ENCODE data around the gene FRMD5.

Gene FRMD5

DNA sequence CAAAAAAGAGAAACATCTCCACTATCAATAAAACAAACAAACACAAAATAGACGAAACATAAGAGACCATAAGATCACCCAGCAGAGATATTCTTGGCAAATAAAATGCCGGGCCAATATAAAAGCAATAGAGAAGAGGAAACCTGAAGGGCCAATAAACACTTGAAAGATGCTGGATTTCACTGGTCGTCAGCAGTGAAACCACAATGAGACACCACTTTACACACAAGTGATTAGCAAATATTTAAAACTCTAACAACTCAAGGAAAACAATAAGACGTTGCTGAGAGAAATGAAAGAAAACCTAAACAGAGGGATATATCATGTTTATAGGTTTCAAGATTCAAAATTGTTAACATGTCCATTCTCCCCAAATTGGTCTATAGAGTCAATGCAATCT lies 219.7 kb downstream of the FRMD5 start:
- Mint-ChIP-seq H3K27ac (no peak overlapping the region), H3K27me3 (peaks cover 10% of the 10 kb centered on the region), H3K4me1 (peaks cover 37% of the 10 kb centered on the region), H3K9me3 (peaks cover 4% of the 10 kb centered on the region), H3K4me3 (no peak overlapping the region), H3K36me3 (ENCODE audit: low read depth) (peaks cover 5% of the 10 kb centered on the region)
- DNase-seq = no peak
- ATAC-seq = no peak

GRCh38 chr15:43974852-43975251 lies 220.2 kb downstream of the FRMD5 start:
- Mint-ChIP-seq H3K4me3 (no peak overlapping the region), H3K9me3 (peaks cover 4% of the 10 kb centered on the region), H3K36me3 (ENCODE audit: low read depth) (peaks cover 5% of the 10 kb centered on the region), H3K4me1 (peaks cover 34% of the 10 kb centered on the region), H3K27ac (no peak overlapping the region), H3K27me3 (peaks cover 9% of the 10 kb centered on the region)
- ATAC-seq (no peak), DNase-seq (no peak)

DNA sequence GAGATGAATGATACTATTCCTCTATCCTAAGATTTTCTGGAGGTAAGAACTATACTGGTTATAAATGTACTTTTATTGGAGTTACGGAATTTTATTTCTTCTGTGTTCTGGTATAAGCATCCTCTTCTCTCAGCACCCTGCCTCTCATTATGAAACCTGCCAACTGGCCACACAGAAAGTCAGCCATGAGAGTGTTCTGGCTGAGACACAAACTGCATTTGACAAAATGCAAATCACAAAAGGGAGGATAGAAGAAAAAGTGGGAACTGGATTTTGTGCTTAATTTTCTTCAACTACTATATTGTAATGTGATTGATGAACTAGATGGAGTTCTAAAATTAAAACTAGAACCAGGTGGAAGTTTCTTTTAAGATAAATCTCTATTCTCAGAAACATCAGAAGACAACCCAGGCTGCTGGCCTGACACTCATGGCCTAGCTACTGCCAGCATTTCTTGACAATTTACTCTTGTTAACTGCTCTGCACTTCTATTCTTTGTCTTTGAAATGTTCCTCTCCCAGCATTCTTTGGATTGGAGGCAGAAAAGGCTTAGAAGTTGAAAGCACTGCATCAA lies 225.2 kb downstream of the FRMD5 start:
- no peaks in the 10 kb centered on the region for H3K36me3 Mint-ChIP-seq (ENCODE audit: low read depth)
- H3K27me3 Mint-ChIP-seq = peaks cover 11% of the 10 kb centered on the region
- peaks cover 5% of the 10 kb centered on the region for H3K4me1 Mint-ChIP-seq
- no peak overlapping the region for H3K27ac Mint-ChIP-seq
- H3K4me3 Mint-ChIP-seq = no peak overlapping the region
- H3K9me3 Mint-ChIP-seq = no peaks in the 10 kb centered on the region
- no peak for DNase-seq
- ATAC-seq = no peak

DNA sequence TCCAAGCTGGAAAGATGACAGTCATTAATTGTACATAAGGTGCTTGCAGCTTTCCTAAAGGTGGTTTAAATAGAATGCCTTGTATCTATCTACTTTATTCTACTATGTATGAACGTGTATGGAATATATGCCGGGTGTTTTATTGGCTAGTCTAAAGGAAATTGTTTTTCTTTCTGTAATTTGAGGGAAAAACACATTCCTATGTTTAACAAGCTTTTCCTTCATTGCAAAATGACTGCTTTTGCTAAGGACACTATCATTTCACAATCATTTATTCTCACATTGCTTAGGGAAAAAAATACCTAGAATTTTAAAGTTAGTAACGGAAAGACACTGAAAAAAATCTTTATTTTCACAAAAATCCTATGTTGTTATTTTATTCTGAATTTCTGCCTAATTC lies 226.5 kb downstream of the FRMD5 start:
- Mint-ChIP-seq H3K4me1 (no peaks in the 10 kb centered on the region), H3K27me3 (peaks cover 15% of the 10 kb centered on the region), H3K36me3 (ENCODE audit: low read depth) (no peaks in the 10 kb centered on the region), H3K27ac (no peak overlapping the region), H3K4me3 (no peak overlapping the region), H3K9me3 (no peaks in the 10 kb centered on the region)
- ATAC-seq (no peak), DNase-seq (no peak)

- no peaks in the 10 kb centered on the region for H3K36me3 Mint-ChIP-seq (ENCODE audit: low read depth)
- ATAC-seq (no peak), DNase-seq (no peak)
Measured at GRCh38 chr15:43966646-43967045, 228.4 kb downstream of the FRMD5 start.

DNA sequence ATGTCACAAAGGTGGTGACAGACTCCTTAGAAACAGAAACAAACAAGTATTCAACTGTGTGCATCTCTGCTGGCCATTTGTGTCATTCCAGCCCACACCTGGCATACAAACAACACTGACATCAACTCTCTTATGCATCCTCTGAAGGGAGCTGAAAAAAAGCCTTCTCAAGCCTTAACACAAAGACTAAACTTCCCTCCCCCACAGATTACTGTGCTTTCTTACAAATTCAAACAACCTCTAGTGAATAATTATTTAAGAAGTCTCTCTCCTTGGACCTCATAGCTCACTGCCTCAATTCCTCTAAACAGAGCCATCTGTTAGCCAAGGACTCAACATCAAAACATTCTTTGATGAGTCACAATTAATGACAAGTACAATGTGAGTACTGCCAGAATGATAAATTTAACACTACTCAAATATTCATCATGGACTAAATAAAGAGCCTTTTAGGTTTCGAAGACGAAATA lies 236.2 kb downstream of the FRMD5 start:
- DNase-seq (no peak), ATAC-seq (no peak)
- Mint-ChIP-seq H3K27me3 (peaks cover 36% of the 10 kb centered on the region), H3K9me3 (no peaks in the 10 kb centered on the region), H3K4me1 (peaks cover 30% of the 10 kb centered on the region), H3K4me3 (no peak overlapping the region), H3K27ac (no peak overlapping the region), H3K36me3 (ENCODE audit: low read depth) (no peaks in the 10 kb centered on the region)

More at GRCh38 chr15:43966646-43967045, 228.4 kb downstream of the FRMD5 start:
- no peaks in the 10 kb centered on the region for H3K9me3 Mint-ChIP-seq
- no peak overlapping the region for H3K4me3 Mint-ChIP-seq
- H3K27ac Mint-ChIP-seq = no peak overlapping the region
- no peaks in the 10 kb centered on the region for H3K4me1 Mint-ChIP-seq
- peaks cover 15% of the 10 kb centered on the region for H3K27me3 Mint-ChIP-seq

DNA sequence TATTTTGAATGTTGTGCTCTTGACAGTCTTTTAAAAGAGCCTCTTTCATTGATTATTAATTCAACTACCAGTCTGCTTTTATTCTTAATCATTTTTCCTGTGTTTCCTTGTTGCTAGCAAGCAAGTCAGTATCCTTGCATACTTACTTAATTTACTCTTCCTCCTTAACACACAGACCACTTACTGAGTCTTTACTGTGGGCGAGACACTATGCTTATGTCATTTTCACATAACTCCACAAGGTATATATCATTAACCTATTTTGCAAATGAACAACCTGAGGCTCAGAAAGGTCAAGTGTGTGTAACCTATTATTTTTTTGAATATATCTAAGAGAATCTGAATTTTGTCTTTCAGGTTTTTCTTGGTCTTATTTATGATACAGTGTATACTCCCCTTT lies 237.3 kb downstream of the FRMD5 start:
- DNase-seq (no peak), ATAC-seq (no peak)
- no peak overlapping the region for H3K4me3 Mint-ChIP-seq
- H3K36me3 Mint-ChIP-seq (ENCODE audit: low read depth) = no peaks in the 10 kb centered on the region
- H3K27ac Mint-ChIP-seq = peak overlapping the region; percentile 66
- peaks cover 33% of the 10 kb centered on the region for H3K27me3 Mint-ChIP-seq
- H3K9me3 Mint-ChIP-seq = no peaks in the 10 kb centered on the region
- peaks cover 42% of the 10 kb centered on the region for H3K4me1 Mint-ChIP-seq

DNA sequence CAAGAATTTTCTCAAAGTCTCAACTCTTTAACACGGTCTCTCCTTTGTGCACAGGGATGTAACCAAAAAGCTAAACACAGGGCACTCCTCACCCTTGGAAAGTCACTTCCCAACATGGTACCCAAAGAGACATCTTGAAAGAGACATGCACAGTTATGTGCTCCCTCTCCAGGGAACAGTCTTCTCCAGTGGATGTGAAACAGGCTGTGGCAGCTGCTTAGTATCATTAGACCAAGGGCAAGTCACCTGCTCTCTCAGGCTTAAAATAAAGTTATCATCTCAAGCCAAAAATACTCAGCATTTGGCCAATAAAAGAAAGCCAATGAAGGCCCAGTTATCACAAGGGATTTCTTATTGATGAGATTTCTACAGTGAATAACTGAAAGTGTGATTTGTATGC lies 239.9 kb downstream of the FRMD5 start:
- peak overlapping the region; percentile 62 for H3K27ac Mint-ChIP-seq
- H3K36me3 Mint-ChIP-seq (ENCODE audit: low read depth) = no peaks in the 10 kb centered on the region
- no peak overlapping the region for H3K4me3 Mint-ChIP-seq
- H3K27me3 Mint-ChIP-seq = peaks cover 24% of the 10 kb centered on the region
- DNase-seq (no peak), ATAC-seq (no peak)
- H3K4me1 Mint-ChIP-seq = peaks cover 54% of the 10 kb centered on the region
- H3K9me3 Mint-ChIP-seq = no peaks in the 10 kb centered on the region

DNA sequence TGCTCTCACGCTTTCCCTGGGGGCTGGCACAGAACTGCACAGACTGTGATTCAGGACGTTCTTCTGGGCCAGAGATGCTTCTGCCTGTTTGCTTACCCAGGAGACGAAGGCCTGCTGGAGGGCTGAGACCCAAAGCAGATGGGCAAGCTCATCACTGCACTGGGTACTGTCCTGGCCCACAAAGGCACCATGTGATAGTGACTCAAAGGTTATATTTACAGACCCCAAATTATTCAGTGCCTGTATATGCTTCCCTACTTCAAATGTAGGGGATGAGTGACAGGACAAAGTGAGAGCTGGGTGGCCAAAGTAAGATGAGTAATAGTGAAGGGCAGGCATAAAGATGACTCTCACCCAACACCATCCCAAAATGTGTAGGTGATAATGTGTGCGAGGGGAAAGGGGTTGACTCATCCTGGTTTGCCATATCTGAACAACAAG lies 240.9 kb downstream of the FRMD5 start:
- peak; percentile 94 for ATAC-seq

GRCh38 chr15:43953402-43953801 lies 241.7 kb downstream of the FRMD5 start:
- ATAC-seq (no peak), DNase-seq (no peak)
- H3K4me3 Mint-ChIP-seq = no peak overlapping the region
- H3K4me1 Mint-ChIP-seq = peaks cover 65% of the 10 kb centered on the region
- peaks cover 13% of the 10 kb centered on the region for H3K27me3 Mint-ChIP-seq
- peak overlapping the region; percentile 87 for H3K27ac Mint-ChIP-seq
- H3K9me3 Mint-ChIP-seq = no peaks in the 10 kb centered on the region
- no peaks in the 10 kb centered on the region for H3K36me3 Mint-ChIP-seq (ENCODE audit: low read depth)

More for the DNA sequence above, 240.9 kb downstream of the FRMD5 start:
- Mint-ChIP-seq H3K36me3 (ENCODE audit: low read depth) (no peaks in the 10 kb centered on the region), H3K27me3 (peaks cover 18% of the 10 kb centered on the region), H3K9me3 (no peaks in the 10 kb centered on the region), H3K4me1 (peaks cover 62% of the 10 kb centered on the region), H3K27ac (peak overlapping the region; percentile 87), H3K4me3 (peak overlapping the region; percentile 32)
- DNase-seq = peak; percentile 35

- no peak for DNase-seq
- Mint-ChIP-seq H3K36me3 (ENCODE audit: low read depth) (no peaks in the 10 kb centered on the region), H3K27ac (no peak overlapping the region), H3K9me3 (no peaks in the 10 kb centered on the region), H3K27me3 (peaks cover 13% of the 10 kb centered on the region), H3K4me1 (peaks cover 65% of the 10 kb centered on the region), H3K4me3 (no peak overlapping the region)
- no peak for ATAC-seq
Measured at GRCh38 chr15:43950531-43950930, 244.5 kb downstream of the FRMD5 start.

- H3K4me3 Mint-ChIP-seq = peak overlapping the region; percentile 22
- peak overlapping the region; percentile 85 for H3K27ac Mint-ChIP-seq
- DNase-seq = peak; percentile 31
- no peaks in the 10 kb centered on the region for H3K9me3 Mint-ChIP-seq
- H3K27me3 Mint-ChIP-seq = peaks cover 13% of the 10 kb centered on the region
- ATAC-seq = peak; percentile 79
- peaks cover 49% of the 10 kb centered on the region for H3K4me1 Mint-ChIP-seq
- H3K36me3 Mint-ChIP-seq (ENCODE audit: low read depth) = no peaks in the 10 kb centered on the region
Measured at GRCh38 chr15:43948691-43949325, 246.3 kb downstream of the FRMD5 start.

GRCh38 chr15:43943511-43943910 lies 251.6 kb downstream of the FRMD5 start:
- H3K27me3 Mint-ChIP-seq = peaks cover 21% of the 10 kb centered on the region
- no peak overlapping the region for H3K27ac Mint-ChIP-seq
- no peaks in the 10 kb centered on the region for H3K36me3 Mint-ChIP-seq (ENCODE audit: low read depth)
- ATAC-seq = no peak
- no peak for DNase-seq
- H3K9me3 Mint-ChIP-seq = no peaks in the 10 kb centered on the region
- peaks cover 12% of the 10 kb centered on the region for H3K4me1 Mint-ChIP-seq
- H3K4me3 Mint-ChIP-seq = no peak overlapping the region

DNA sequence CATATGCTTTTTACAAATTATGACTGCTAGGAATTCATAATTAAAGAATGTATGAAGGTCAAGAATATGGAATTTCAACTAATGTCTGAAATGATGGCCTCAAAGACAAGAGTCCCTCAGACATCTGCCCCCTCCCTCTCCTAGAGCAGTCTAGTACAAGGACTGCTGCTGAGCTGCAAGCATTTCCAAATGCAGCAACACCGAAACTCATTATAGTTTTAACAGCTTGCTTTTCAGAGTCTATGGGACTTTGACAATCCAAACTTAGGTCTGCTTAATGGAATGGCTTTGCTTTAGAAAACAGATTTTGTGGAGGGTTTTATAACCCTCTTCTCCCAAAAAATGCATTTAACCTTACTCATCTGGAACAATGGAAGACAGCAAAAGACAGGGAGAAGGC lies 252.9 kb downstream of the FRMD5 start:
- Mint-ChIP-seq H3K27ac (no peak overlapping the region), H3K9me3 (no peaks in the 10 kb centered on the region), H3K27me3 (peaks cover 26% of the 10 kb centered on the region), H3K36me3 (ENCODE audit: low read depth) (no peaks in the 10 kb centered on the region), H3K4me1 (no peaks in the 10 kb centered on the region), H3K4me3 (no peak overlapping the region)
- DNase-seq (no peak), ATAC-seq (no peak)

GRCh38 chr15:43941555-43941954 lies 253.5 kb downstream of the FRMD5 start:
- ATAC-seq (no peak), DNase-seq (no peak)
- Mint-ChIP-seq H3K4me1 (no peaks in the 10 kb centered on the region), H3K27ac (no peak overlapping the region), H3K27me3 (peaks cover 28% of the 10 kb centered on the region), H3K36me3 (ENCODE audit: low read depth) (no peaks in the 10 kb centered on the region), H3K4me3 (no peak overlapping the region), H3K9me3 (no peaks in the 10 kb centered on the region)

Measured in activated naive CD8-positive, alpha-beta T cell treated with anti-CD3 and anti-CD28 coated beads, Interleukin-2, amount 50 U/mL, for 24 hours (primary cell).